Activated naive CD4-positive, alpha-beta T cell treated with Interleukin-2 at 50 U/mL for 16 hours (primary cell): ENCODE data around the gene PARP3.
"Not testable (repeated sequence)": the region's sequence is repeated elsewhere in the genome, so short reads cannot be mapped to it uniquely, and the experiment has no call there.

Experiments used
- DNase-seq: peaks from one replicate; pipeline ENCODE4 v3.0.0-alpha.2; 2020

Gene PARP3

DNA sequence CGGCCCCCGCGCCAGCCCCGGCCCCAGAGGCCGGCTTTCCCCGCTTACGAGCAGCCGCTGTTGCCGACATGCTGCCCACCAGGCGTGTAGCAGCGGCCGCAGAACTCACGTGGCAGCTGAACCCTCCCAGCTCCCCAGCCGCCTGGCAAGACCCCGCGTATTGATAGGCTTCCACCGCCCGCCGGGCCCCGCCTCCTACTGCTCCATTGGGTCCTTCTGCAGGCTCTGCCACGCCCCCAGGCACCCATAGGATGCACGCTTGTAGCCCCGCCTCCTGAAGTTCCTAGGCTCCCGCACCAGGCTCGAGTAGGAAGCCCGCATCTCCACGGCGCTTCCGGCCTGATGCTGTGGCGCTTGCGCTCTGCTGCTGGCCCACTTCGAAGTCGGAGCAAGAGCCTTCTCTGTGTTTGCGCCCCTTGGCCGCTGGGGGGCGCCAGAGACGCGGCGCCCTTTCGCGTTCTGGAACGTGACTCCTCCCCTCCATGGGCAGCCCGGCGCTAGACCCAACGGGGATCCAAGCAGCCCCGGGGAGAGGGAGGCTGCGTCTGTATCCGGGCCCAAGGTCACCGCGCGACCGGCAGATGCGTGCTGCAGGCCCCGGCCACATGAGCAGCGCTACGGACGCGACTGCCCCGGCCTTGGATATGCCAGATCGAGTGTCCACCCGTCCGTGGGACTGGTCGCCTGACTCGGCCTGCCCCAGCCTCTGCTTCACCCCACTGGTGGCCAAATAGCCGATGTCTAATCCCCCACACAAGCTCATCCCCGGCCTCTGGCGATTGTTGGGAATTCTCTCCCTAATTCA lies at the start of gene PARP3, which contains the start of gene RRP9:
Gene PARP3, plus strand, starts transcription at position 566 of the 805 bp plus-strand sequence. CDS start 993 bp downstream, outside the sequence.
Gene RRP9, minus strand, starts transcription at position 107 of the 805 bp plus-strand sequence. Its CDS starts 37 bp downstream, at position 70.
- peak; percentile 100 for DNase-seq

- DNase-seq, result no peak
Measured at GRCh38 chr3:51894391-51894790, 47.8 kb upstream of the PARP3 start.

DNA sequence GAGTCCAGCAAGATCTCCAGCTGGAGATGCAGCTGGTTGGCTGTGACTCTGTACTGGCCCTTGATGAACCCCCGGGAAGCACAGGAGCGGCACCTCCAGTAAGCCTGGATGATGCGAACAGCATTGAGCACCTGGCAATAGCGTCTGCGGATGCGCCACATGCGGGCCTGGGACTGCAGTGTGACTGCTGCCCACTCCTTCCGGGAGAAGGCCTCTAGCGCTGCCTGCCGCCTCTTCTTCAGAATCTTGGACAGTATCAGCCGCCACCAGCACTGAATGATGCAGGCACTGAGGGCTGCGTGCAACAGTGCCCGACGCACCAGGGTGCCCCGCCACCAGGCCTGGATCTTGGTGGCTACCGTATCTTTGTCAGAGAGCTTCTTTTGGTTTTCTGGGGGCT lies 47.2 kb upstream of the PARP3 start:
- DNase-seq, result no peak

DNA sequence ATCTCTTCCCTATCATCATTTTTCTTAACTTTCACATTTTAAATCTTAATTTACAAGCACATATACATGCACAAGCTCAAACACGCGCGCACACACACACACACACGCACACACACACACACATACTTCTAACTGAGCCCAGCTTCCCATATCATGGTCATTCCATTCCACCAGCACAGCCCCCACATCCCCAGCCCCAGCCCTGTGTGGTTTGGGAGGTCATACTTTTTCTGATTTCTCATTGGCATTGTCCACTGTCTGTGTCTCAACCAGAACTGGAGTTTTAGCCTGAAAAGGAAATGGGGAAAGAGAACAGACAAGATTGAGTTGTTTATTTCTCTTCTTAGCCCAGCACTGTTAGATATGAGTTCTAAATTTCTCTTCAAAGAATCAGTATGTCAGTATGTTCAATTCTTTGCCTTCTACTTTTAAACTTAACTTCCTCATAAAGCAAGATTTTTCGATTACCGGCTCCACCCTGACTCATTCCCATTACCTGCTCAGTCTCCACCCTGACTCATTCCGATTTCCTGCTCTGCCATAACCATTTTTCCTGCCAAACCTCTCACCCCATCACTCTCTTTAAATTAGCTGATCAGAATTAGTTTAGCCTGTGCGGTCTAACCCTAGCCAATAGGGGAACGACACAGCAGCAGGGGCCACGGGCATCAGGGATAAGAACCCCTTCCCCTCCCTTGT lies 45.4 kb upstream of the PARP3 start:
- no peak for DNase-seq

- no peak for DNase-seq
Measured at GRCh38 chr3:51897391-51897790, 44.8 kb upstream of the PARP3 start.

- DNase-seq, result not testable (repeated sequence)
Measured at GRCh38 chr3:51900043-51900442, 42.1 kb upstream of the PARP3 start.

DNA sequence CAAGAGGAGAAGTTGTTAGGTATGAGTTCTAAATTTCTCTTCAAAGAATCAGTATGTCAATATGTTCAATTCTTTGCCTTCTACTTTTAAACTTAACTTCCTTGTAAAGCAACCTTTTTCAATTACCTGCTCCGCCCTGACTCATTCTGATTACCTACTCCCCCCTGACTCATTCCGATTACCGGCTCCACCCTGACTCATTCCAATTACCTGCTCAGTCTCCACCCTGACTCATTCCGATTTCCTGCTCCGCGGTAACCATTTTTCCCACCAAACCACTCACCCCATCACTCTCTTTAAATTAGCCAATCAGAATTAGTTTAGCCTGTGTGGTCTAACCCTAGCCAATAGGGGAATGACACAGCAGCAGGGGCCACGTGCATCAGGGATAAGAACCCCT lies 39.8 kb upstream of the PARP3 start:
- DNase-seq, result peak; percentile 62

DNA sequence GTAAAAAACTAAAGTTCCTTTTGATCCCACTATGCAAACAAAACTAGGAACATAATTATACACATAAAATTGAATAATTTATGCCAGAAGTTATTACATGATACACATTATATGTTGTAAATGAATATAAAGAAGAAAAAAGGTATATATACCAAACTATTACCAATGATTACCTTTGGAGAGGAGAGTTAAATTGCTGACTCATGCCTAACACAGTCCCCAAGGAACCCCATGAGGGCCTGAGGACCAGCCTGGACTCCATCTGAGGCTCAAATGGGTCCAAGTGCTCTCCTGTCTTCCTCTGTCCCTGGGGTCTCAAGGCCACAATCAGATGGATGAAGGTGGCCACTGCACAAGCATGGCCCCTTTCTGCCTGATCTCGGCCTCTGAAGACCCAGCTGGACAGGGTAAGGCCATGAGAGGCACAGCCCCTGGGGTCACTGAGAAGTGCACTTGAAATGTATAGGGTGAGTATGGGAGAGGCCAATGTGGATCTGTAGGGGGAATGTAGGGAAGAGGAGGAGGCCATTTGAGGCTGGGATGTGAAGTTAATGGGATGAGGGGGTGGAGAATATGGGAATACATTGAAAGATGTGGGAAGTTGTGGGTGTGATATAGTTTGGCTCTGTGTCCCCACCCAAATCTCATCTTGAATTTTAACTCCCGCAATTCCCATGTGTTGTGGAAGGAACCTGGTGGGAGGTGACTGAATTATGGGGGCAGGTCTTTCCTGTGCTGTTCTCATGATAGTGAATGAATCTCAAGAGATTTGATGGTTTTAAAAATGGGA lies 37.9 kb upstream of the PARP3 start:
- no peak for DNase-seq

DNA sequence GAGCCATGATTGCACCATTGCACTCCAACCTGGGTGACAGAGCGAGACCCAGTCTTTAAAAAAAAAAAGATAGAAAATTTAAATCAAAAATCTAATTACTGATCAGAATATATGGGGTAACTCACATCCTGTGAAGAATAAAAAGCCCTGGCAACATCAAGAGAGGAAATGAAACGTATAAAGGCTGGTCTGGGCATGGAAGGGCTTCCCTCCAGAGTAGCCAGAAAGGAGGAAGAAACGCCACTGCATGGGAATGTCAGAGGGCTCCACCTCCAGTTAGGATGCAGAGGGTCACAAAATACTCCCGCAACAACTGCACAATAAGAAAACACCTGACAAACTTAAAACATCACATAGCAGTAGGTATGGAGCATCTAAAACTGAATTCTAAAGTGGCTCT lies 34.1 kb upstream of the PARP3 start:
- no peak for DNase-seq

DNA sequence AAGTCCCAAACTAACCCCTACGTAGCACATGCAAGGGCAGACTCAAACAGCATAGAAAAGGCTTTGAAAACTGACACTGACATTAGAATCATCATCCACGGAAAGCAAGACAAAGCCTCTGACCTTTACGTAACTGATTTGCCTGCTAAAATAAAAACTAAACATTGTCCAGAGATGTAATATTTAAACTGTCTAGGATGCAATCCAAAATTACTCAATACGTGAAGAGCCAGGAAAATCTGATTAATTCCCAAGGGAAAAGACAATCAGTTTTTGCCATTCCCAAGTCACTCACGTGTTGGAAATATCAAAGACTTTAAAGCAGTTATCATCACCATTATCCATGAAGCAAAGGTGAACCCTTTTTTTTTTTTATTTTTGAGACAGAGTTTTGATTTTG lies 25.7 kb upstream of the PARP3 start:
- DNase-seq, result no peak

- no peak for DNase-seq
Measured at GRCh38 chr3:51921081-51921578, 21.0 kb upstream of the PARP3 start.

DNA sequence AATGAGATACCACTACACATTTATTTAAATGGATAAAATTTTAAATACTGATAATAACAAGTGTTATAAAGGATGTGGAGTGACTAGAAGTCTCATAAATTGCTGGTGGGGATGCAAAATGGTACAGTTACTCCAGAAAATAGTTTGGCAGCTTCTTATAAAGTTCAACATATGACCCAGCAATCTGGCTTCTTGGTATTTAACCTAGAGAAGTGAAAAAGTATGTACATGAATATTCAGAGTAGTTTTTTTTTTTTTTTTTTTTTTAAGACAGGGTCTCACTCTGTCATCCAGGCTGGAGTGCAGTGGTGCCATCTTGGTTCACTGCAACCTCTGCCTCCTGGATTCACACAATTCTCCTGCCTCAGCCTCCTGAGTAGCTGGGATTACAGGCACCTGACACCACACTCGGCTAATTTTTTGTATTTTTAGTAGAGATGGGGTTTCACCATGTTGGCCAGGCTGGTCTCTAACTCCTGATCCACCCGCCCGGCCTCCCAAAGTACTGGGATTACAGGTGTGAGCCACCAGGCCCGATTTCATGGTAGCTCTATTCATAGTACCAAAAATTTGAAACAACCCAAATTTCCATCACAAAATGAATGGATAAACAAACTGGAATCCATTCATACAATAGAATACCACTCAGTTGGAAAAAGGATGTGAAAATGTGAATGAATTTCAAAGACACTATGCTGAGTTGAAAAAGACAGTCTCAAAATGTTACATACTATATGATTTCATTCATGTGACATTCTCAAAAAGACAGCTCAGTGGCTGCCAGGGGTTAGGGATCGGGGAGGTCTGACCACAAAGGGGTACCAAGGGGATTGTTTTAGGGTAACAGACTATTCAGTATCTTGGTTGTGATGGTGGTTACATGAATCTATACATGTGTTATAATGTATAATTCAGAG lies 14.8 kb upstream of the PARP3 start:
- DNase-seq, result no peak

DNA sequence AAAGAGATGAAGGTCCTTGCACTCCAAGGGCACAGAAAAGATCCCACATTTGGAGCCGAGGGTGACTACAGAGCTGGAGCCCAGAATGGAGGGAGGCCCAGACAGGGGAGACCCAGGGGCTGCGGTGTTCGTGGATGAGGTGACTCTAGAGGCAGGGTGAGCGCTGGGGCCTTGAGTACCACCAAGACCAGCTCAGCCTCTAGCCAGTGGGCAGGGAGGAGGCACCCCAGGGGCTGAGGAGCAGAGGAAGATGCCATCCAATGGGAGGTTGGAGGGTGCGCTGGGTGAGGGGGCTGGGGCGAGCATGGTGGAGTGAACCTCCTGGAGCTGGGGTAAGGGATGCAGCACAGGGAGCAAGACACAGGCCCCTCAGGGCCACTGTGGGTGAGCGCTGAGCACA lies 13.7 kb upstream of the PARP3 start:
- DNase-seq, result no peak

- not testable (repeated sequence) for DNase-seq
Measured at GRCh38 chr3:51928981-51929380, 13.2 kb upstream of the PARP3 start.

DNA sequence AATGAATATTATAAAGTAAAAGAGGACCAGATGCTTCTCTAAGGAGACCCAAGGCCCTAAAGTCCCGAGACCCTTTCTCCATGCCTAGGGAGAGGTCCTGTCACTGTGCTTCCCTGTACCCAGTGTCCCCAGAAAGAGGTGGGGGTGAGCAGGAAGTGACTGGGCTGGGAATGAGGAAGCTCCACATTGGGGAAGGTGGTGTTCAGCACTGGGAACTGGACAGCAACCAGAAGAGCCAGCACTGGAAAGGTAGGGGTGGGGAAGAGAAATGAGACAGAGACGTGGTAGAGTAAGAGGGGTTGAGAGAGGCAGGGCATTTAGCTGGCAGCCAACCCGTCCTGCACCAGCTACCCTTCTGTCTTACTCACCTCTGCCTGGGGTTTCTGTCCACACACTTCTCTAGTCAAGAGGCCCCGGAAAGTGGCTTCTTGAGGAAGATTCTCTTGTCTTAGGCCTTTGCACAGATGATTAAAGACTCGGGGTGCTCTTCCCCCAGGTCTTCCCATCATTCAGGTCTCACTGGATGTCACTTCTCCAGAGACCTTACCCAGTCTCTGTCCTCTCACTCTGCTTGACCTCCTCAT lies 12.7 kb upstream of the PARP3 start:
- no peak for DNase-seq

DNA sequence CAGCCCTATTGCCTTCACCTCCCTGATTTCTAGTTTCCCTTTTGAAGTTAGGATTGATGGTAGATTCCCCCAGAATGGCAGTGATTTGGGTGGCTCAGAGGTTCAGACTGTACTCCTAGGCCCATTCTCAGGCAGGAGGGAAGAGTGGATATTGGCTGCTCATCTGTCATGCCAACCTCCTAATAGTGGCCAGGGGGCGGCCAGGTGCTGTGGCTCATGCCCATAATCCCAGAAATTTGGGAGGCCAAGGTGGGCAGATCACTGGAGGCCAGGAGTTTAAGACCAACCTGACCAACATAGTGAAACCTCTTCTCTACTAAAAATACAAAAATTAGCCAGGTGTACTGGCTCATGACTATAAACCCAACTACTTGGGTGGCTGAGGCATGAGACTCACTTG lies 11.7 kb upstream of the PARP3 start:
- DNase-seq, result no peak

DNA sequence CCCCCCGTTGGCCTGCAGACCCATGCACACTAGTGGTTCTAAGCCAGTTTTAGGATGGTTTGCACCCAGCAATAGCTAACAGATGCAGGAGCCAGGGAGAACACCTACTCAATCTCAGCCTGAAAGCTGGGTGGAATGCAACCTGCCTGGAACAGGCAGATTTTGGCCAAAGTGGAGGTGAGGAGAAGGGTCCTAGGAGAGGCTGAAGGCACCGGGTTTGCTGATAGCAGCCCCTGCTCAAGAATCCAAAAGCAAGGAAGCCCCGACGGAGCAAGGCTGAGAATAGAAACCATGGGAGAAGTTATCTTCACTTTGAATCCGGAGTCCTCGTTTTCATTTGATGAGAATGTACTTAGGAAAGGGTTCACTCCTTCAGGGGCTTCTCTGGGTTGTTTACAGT lies 10.4 kb upstream of the PARP3 start:
- DNase-seq, result no peak

DNA sequence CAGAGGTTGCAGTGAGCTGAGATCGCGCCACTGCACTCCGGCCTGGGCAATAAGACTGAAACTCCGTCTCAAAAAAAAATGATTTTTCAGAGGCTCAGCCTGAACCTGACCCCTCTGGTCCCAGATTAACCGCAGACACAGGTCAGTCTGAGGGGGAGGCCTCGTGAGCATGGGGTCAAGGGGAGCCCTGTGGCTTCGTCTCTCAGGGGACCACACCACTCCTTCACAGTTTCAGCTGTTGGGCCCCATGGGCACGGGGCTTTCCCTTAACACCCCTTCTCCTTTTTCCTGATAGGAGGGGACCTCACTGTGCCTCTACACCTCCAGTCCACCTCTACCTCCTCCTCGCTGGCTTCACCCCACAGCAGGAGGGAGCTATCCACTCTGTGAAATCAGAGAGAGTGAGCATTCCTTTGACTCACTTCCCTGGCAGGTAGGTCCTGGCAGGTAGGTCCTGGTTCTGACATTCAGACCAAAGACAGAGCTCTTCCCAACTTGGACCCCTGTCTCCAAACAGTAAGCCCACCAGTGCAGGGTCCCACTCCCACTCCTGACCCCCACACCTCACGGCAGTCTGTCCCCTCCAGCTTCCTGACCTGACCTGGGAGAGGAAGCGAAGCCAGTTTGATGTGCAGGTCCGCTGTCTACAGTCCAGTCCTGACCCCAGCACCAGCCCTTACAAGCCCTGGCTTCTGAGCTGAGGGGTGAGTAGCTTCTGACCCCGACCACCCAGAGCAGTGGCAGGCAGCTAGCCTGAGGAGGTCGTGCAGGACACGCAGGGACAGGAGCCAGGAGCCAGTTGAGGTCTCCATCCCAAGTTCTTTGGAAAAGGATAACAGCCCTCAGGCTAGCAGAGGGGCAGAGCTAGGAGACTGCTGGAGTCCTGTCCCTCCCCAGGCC lies 9.4 kb upstream of the PARP3 start:
- DNase-seq, result no peak

- no peak for DNase-seq
Measured at GRCh38 chr3:51933471-51934138, 8.6 kb upstream of the PARP3 start.
